H1 (cell line): ENCODE data around the gene PTPN12. TPM values are rescaled to one million over a fixed set of nuclear protein-coding genes. Genes with fewer than 3 reads are reported as not detected.

ENCODE experiments used
- CTCF ChIA-PET: fragments of 300-600 bp; sonication (Branson Sonifier 250); formaldehyde crosslinking; loops from one replicate; lab custom pipeline; 2021; ENCODE audit not compliant: partially characterized antibody; lab: Charles Lee
- POLR2A ChIA-PET: fragments of 300-600 bp; sonication (Branson Sonifier 250); formaldehyde crosslinking; loops from one replicate; lab custom pipeline; 2021; ENCODE audit warnings: inconsistent platforms; ENCODE audit not compliant: partially characterized antibody; lab: Charles Lee
- DNase-seq, 2 experiments: peaks; one replicate each; pipeline versions ENCODE4 v3.0.0 to v3.0.0-alpha.2; 2010 to 2022; ENCODE audit warnings: low spot score in 2 of 2, low read depth in 1 of 2, mixed read lengths in 1 of 2
- FAIRE-seq: peaks from 2 replicates; lab custom pipeline; 2011; peaks lifted over from hg19 to GRCh38; lab: Jason Lieb, UNC
- H2AFZ ChIP-seq: 2 replicates; pipeline ENCODE4 v1.8.1; 2012; ENCODE audit warnings: low read length, inconsistent platforms
- H2AK5ac ChIP-seq: 2 replicates; pipeline ENCODE4 v1.6.1; 2013; ENCODE audit warnings: low read depth, low read length
- H2BK120ac ChIP-seq: replicated peaks from 2 replicates; pipeline ENCODE3; 2013; ENCODE audit warnings: low read depth, low read length, inconsistent platforms
- H2BK12ac ChIP-seq: 2 replicates; pipeline ENCODE4 v1.6.1; 2013; ENCODE audit warnings: low read depth, low read length
- H2BK15ac ChIP-seq: 2 replicates; pipeline ENCODE4 v1.6.1; 2013; ENCODE audit warnings: low read length
- H2BK20ac ChIP-seq: 2 replicates; pipeline ENCODE4 v1.6.1; 2013; ENCODE audit warnings: low read length
- H2BK5ac ChIP-seq: 2 replicates; pipeline ENCODE4 v1.6.1; 2013; ENCODE audit warnings: low read depth, low read length
- H3K14ac ChIP-seq: 2 replicates; pipeline ENCODE4 v1.6.1; 2013; ENCODE audit warnings: inconsistent platforms; ENCODE audit not compliant: insufficient read length
- H3K18ac ChIP-seq: 2 replicates; pipeline ENCODE4 v1.6.1; 2013; ENCODE audit warnings: low read length; ENCODE audit errors: extremely low read depth
- H3K23ac ChIP-seq: 2 replicates; pipeline ENCODE4 v1.6.1; 2013; ENCODE audit warnings: inconsistent platforms; ENCODE audit not compliant: insufficient read length
- H3K23me2 ChIP-seq: 2 replicates; pipeline ENCODE4 v1.6.1; 2013; ENCODE audit warnings: low read depth, low read length
- H3K27ac ChIP-seq: 2 replicates; pipeline ENCODE4 v1.6.1; 2011; ENCODE audit warnings: low read depth, low read length, inconsistent platforms
- H3K27me3 ChIP-seq, 4 experiments: replicated peaks in 1 of 4; 1 replicate in 1 of 4; 2 replicates in 3 of 4; pipeline versions ENCODE4 v1.6.1 to v1.8.1; 2011 to 2013; ENCODE audit warnings: low read length in 3 of 4, mild to moderate bottlenecking in 3 of 4, inconsistent platforms in 2 of 4, mixed read lengths in 2 of 4, moderate library complexity in 1 of 4; ENCODE audit not compliant: control insufficient read depth in 3 of 4, insufficient read depth in 3 of 4; ENCODE audit errors: extremely low read depth in 1 of 4
- H3K36me3 ChIP-seq, 4 experiments: 2 replicates each; pipeline versions ENCODE4 v1.6.1 to v1.8.1; 2011 to 2013; ENCODE audit warnings: mild to moderate bottlenecking in 4 of 4, low read length in 3 of 4, moderate library complexity in 2 of 4, control low read depth in 1 of 4, inconsistent platforms in 1 of 4; ENCODE audit not compliant: insufficient read depth in 4 of 4, control insufficient read depth in 2 of 4
- H3K4ac ChIP-seq: replicated peaks from 2 replicates; pipeline ENCODE3; 2013; ENCODE audit warnings: low read length, low read depth, mixed read lengths, inconsistent platforms; ENCODE audit not compliant: insufficient read length
- H3K4me1 ChIP-seq, 4 experiments: replicated peaks in 1 of 4; 1 replicate in 1 of 4; 2 replicates in 3 of 4; pipeline versions ENCODE4 v1.6.1 to v1.8.1; 2011 to 2013; ENCODE audit warnings: low read length in 3 of 4, inconsistent platforms in 2 of 4, mixed read lengths in 1 of 4; ENCODE audit not compliant: insufficient read depth in 4 of 4, control insufficient read depth in 3 of 4
- H3K4me2 ChIP-seq, 2 experiments: 2 replicates each; pipeline versions ENCODE4 v1.6.1 to v1.8.1; 2011 to 2013; ENCODE audit warnings: low read depth in 2 of 2, low read length in 2 of 2, control low read depth in 1 of 2, inconsistent platforms in 1 of 2, mild to moderate bottlenecking in 1 of 2; ENCODE audit not compliant: insufficient read depth in 1 of 2
- H3K4me3 ChIP-seq, 4 experiments: fragments of 200-600, 300-600 bp in 1 of 4; sonication (generic), shearing (Covaris generic), sonication (Bioruptor Twin) in 1 of 4; 2 replicates each; pipeline versions ENCODE4 v1.5.1 to v1.8.1; 2011 to 2016; ENCODE audit warnings: low read length in 4 of 4, low read depth in 3 of 4, control low read depth in 2 of 4, inconsistent platforms in 2 of 4, mild to moderate bottlenecking in 2 of 4, mixed read lengths in 1 of 4, moderate library complexity in 1 of 4; ENCODE audit not compliant: insufficient read depth in 2 of 4; ENCODE audit errors: extremely low read depth in 1 of 4
- H3K56ac ChIP-seq: replicated peaks from 2 replicates; pipeline ENCODE3; 2013; ENCODE audit warnings: low read depth, mild to moderate bottlenecking, mixed read lengths, low read length, inconsistent platforms; ENCODE audit not compliant: insufficient read length
- H3K79me1 ChIP-seq: 2 replicates; pipeline ENCODE4 v1.6.1; 2013; ENCODE audit warnings: low read depth, low read length, control low read depth
- H3K79me2 ChIP-seq, 2 experiments: 2 replicates each; pipeline versions ENCODE4 v1.6.1 to v1.8.1; 2012 to 2013; ENCODE audit warnings: low read length in 2 of 2, mild to moderate bottlenecking in 2 of 2, inconsistent platforms in 1 of 2; ENCODE audit not compliant: insufficient read depth in 2 of 2, control insufficient read depth in 1 of 2
- H3K9ac ChIP-seq, 4 experiments: replicated peaks in 1 of 4; 1 replicate in 1 of 4; 2 replicates in 3 of 4; pipeline versions ENCODE4 v1.6.1 to v1.8.1; 2011 to 2013; ENCODE audit warnings: low read depth in 3 of 4, low read length in 3 of 4, control low read depth in 2 of 4, mild to moderate bottlenecking in 2 of 4, moderate library complexity in 2 of 4, inconsistent platforms in 1 of 4; ENCODE audit errors: extremely low read depth in 1 of 4
- H3K9me3 ChIP-seq, 2 experiments: 2 replicates each; pipeline versions ENCODE4 v1.6.1 to v1.8.1; 2012 to 2013; ENCODE audit warnings: mild to moderate bottlenecking in 2 of 2, moderate library complexity in 2 of 2, control low read depth in 1 of 2, inconsistent platforms in 1 of 2, low read depth in 1 of 2, low read length in 1 of 2, mixed read lengths in 1 of 2; ENCODE audit not compliant: insufficient read depth in 2 of 2
- H4K20me1 ChIP-seq, 2 experiments: replicated peaks in 1 of 2; 2 replicates each; pipeline versions ENCODE3 to v1.8.1; 2011 to 2013; ENCODE audit warnings: inconsistent platforms in 2 of 2, low read length in 2 of 2, mild to moderate bottlenecking in 1 of 2; ENCODE audit not compliant: insufficient read depth in 2 of 2, control insufficient read depth in 1 of 2
- H4K5ac ChIP-seq: 2 replicates; pipeline ENCODE4 v1.6.1; 2013; ENCODE audit warnings: low read length, low read depth, mixed read lengths, inconsistent platforms; ENCODE audit not compliant: insufficient read length
- H4K8ac ChIP-seq: 2 replicates; pipeline ENCODE4 v1.8.0; 2013; ENCODE audit warnings: mild to moderate bottlenecking, moderate library complexity, low read length, inconsistent platforms; ENCODE audit not compliant: insufficient read depth; ENCODE audit errors: extremely low read depth
- H4K91ac ChIP-seq: replicated peaks from 2 replicates; pipeline ENCODE3; 2013; ENCODE audit warnings: low read length, mixed read lengths, inconsistent platforms; ENCODE audit not compliant: insufficient read length
- CEBPB ChIP-seq: IDR thresholded peaks from 2 replicates; pipeline ENCODE4 v1.6.1; 2012; ENCODE audit warnings: low read depth, low read length
- CTCF ChIP-seq, 3 experiments: IDR thresholded peaks; 1 replicate in 2 of 3; 2 replicates in 1 of 3; pipeline versions ENCODE4 v1.5.1 to v1.6.1; 2011; ENCODE audit warnings: low read length in 3 of 3, mild to moderate bottlenecking in 3 of 3, inconsistent platforms in 2 of 3, low read depth in 1 of 3, moderate library complexity in 1 of 3; ENCODE audit not compliant: insufficient read depth in 1 of 3; ENCODE audit errors: control extremely low read depth in 1 of 3
- EZH2 ChIP-seq: fragments of 200-600 bp; sonication (generic); IDR thresholded peaks from 2 replicates; pipeline ENCODE4 v1.7.1; 2012; ENCODE audit warnings: low read depth, mild to moderate bottlenecking, moderate library complexity, low read length, inconsistent platforms; ENCODE audit not compliant: severe bottlenecking
- GTF2F1 ChIP-seq: IDR thresholded peaks from 2 replicates; pipeline ENCODE4 v1.6.1; 2012; ENCODE audit warnings: low read depth, low read length, improper control_type of control experiment, borderline replicate concordance
- HDAC6 ChIP-seq: IDR thresholded peaks from one replicate; pipeline ENCODE4 v1.7.1; 2012; ENCODE audit warnings: low read depth, mild to moderate bottlenecking, inconsistent platforms, low read length, moderate library complexity
- NANOG ChIP-seq: IDR thresholded peaks from 2 replicates; pipeline ENCODE4 v1.6.1; 2011; ENCODE audit warnings: low read length, low read depth, mild to moderate bottlenecking, inconsistent platforms; ENCODE audit not compliant: insufficient read depth, poor library complexity, severe bottlenecking
- NRF1 ChIP-seq: IDR thresholded peaks from 2 replicates; pipeline ENCODE4 v1.6.1; 2011; ENCODE audit warnings: mild to moderate bottlenecking, low read depth, low read length, improper control_type of control experiment
- RNF2 ChIP-seq: fragments of 200-900, 300-1000 bp; sonication (generic); IDR thresholded peaks from 2 replicates; pipeline ENCODE4 v1.7.1; 2016; ENCODE audit warnings: borderline replicate concordance, low read depth, mild to moderate bottlenecking, antibody characterized with exemption, low read length; ENCODE audit not compliant: poor library complexity, severe bottlenecking; ENCODE audit errors: missing control alignments
- WGBS, 2 experiments: shearing (Covaris generic) in 1 of 2; methylation state at CpG; one replicate each; pipeline versions ENCODE4 v1.1.6 to v1.1.7; 2013 to 2015; ENCODE audit warnings: low lambda C conversion rate in 2 of 2, mixed read lengths in 2 of 2, inconsistent platforms in 1 of 2, low coverage in 1 of 2, missing lambda C conversion rate in 1 of 2; ENCODE audit not compliant: insufficient replicate concordance in 2 of 2, insufficient coverage in 1 of 2, insufficient read length in 1 of 2; ENCODE audit errors: extremely low coverage in 1 of 2, missing lambda C conversion rate in 1 of 2; 5-methylcytosine and 5-hydroxymethylcytosine counted together
- polyA plus RNA-seq, 7 experiments: library from polyadenylated mRNA; depleted of rRNA in 3 of 7; stranded (reverse) in 5 of 7; unstranded in 2 of 7; fragments of >200 nt in 5 of 7; fragments of 200-250 nt in 2 of 7; gene quantifications; 1 replicate in 5 of 7; 2 replicates in 1 of 7; 4 replicates in 1 of 7; pipeline versions ENCODE4 v1.2.1 to v1.2.3, GENCODE V29; 2011 to 2013; ENCODE audit warnings: missing spikeins in 2 of 7, mixed read lengths in 2 of 7
- total RNA-seq: library from RNA; stranded (reverse); fragmentation: NEBNext Ultra II Directional; extraction: Animal tissue kit (Norgen Biotek cat#: 25700); gene quantifications from 2 replicates; pipeline ENCODE4 v1.2.1, GENCODE V29; 2021

PTPN12 gene
- total and polyA plus RNA-seq, 2 of the 8 experiments (the other 6 are each of a cell fraction or from before 2014, with no cell fraction given) = 39.7 to 132 TPM

- Histone ChIP-seq H3K79me1 (no peaks in the 10 kb centered on the region), H3K4ac (no peak overlapping the region), H4K20me1 (peaks cover 0 to 1% of the 10 kb centered on the region in 2 experiments), H4K91ac (no peak overlapping the region), H3K14ac (no peak overlapping the region), H2BK15ac (no peak overlapping the region), H4K8ac (no peak overlapping the region), H3K9ac (no peak overlapping the region), H3K18ac (no peak overlapping the region), H3K56ac (no peak overlapping the region), H3K27me3 (no peaks in the 10 kb centered on the region), H2BK5ac (no peak overlapping the region), H3K4me2 (no peak overlapping the region), H3K4me3 (no peak overlapping the region), H3K36me3 (peaks cover 0 to 43% (median 3%) of the 10 kb centered on the region in 4 experiments; a peak in 3 of 8 replicates), H3K4me1 (no peaks in the 10 kb centered on the region), H3K23me2 (no peaks in the 10 kb centered on the region), H2BK20ac (no peak overlapping the region), H2BK120ac (no peak overlapping the region), H3K23ac (no peak overlapping the region), H2BK12ac (no peak overlapping the region), H3K9me3 (no peaks in the 10 kb centered on the region), H4K5ac (no peak overlapping the region), H2AK5ac (no peak overlapping the region), H2AFZ (no peak overlapping the region), H3K79me2 (peaks cover 0 to 15% of the 10 kb centered on the region in 2 experiments; a peak in 1 of 4 replicates), H3K27ac (no peak overlapping the region)
- CTCF ChIA-PET = no interaction called here
- TF ChIP-seq CTCF (IDR thresholded peaks at IDR 0.05; ENCODE audit: control extremely low read depth in 1 of 3, insufficient read depth in 1 of 3, low read depth in 1 of 3, low read length in 3 of 3) (no peak), CEBPB (peak; percentile 63; the same call in 1 of the 2 replicates), NRF1 (no peak), EZH2 (no peak), RNF2 (no peak), HDAC6 (no peak), NANOG (no peak), GTF2F1 (no peak)
- DNase-seq (no peak), FAIRE-seq (peak; percentile 50)
- whole genome bisulfite sequencing, 2 experiments = 95% methylated on average over 4 of the region's 4 CpGs; no CpG with 5 or more reads in 1 of the 2 experiments
- POLR2A ChIA-PET = no interaction called here
Observed at GRCh38 chr7:77580762-77581350, 43.8 kb downstream of the PTPN12 start.
